Stimulated activated CD8-positive, alpha-beta memory T cell treated with anti-CD3 and anti-CD28 coated beads, Interleukin-15, amount 100 ng/mL, for 24 hours (primary cell): ENCODE results near the gene MRGPRX3.

Experiments
- DNase-seq: peaks from one replicate; pipeline ENCODE4 v3.0.0-alpha.2; 2020; ENCODE audit warnings: low read depth

MRGPRX3 gene

GRCh38 chr11:18168372-18168771 is 36.0 kb downstream of the MRGPRX3 start:
- no peak for DNase-seq

- DNase-seq: no peak
These were observed 39.1 kb downstream of the MRGPRX3 start for GRCh38 chr11:18171377-18172000.

- DNase-seq: no peak
These were observed 40.3 kb downstream of the MRGPRX3 start, which contains the start of gene MRGPRX4 for GRCh38 chr11:18172666-18173065. Gene MRGPRX4 (plus strand): TSS chr11:18172837. CDS start chr11:18173257, 420 bp downstream.

- DNase-seq: no peak
These were observed 41.0 kb downstream of the MRGPRX3 start for GRCh38 chr11:18173225-18173866.
